Measurements from ENCODE around the gene PTPRN2.

PTPRN2 gene

DNA sequence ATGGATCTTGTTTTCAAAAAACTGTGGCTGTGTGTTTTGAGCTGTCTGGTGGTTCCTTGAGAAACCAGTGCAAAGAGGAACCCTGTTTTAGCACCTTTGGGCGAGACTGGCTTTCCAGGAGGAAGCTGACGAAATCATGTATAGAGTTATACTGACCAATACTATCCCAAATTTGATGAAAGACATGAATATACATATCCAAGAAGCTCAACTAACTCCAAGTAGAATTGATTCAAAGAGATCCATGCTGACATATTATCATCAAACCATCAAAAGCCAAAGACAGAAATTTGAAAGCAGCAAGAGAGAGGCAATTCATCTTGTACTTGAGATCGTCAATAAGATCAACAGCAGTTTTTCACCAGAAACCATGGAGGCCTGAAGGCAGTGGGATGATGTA, 640.1 kb downstream of the PTPRN2 start:
- no peak overlapping the region for H3K9ac ChIP-seq (ENCODE audit: low read depth, low read length, poor library complexity)
- no peak overlapping the region for H2BK120ac ChIP-seq (ENCODE audit: low read depth, low read length)
- no peak overlapping the region for H2AFZ ChIP-seq (ENCODE audit: low read length)
- H3K14ac ChIP-seq (ENCODE audit: low read length), result no peak overlapping the region
- DNase-seq (ENCODE audit: low spot score), result no peak
- H2BK12ac ChIP-seq (ENCODE audit: low read length), result no peak overlapping the region
- H3K36me3 ChIP-seq (replicated peaks in 1 of 2; ENCODE audit: control insufficient read depth in 2 of 2, insufficient read depth in 2 of 2, low read length in 2 of 2), result no peaks in the 10 kb centered on the region
- H3K4me2 ChIP-seq (ENCODE audit: insufficient read depth, low read length, poor library complexity, severe bottlenecking), result no peak overlapping the region
- H2BK5ac ChIP-seq (ENCODE audit: low read length), result no peak overlapping the region
- WGBS, 2 donors (ENCODE audit: extremely low coverage in 2 of 2, insufficient read length in 2 of 2, insufficient replicate concordance in 1 of 2), result no CpG with 5 or more reads among the region's 3 CpGs
- no peak overlapping the region for H3K4me3 ChIP-seq (ENCODE audit: low read length in 2 of 2)
- H3K4ac ChIP-seq (ENCODE audit: low read length), result no peak overlapping the region
- no peak overlapping the region for H4K91ac ChIP-seq (ENCODE audit: low read depth, low read length, poor library complexity)
- H2BK15ac ChIP-seq (ENCODE audit: low read length), result no peak overlapping the region
- no peak overlapping the region for H4K8ac ChIP-seq (ENCODE audit: low read depth, low read length)
- peaks cover 0 to 2% of the 10 kb centered on the region in 2 donors for H3K4me1 ChIP-seq (ENCODE audit: control insufficient read depth in 2 of 2, insufficient read depth in 1 of 2, low read depth in 1 of 2, low read length in 2 of 2)
- H3K18ac ChIP-seq (ENCODE audit: low read length), result no peak overlapping the region
- H2AK5ac ChIP-seq (ENCODE audit: low read depth, low read length), result no peak overlapping the region
- H3K79me1 ChIP-seq (ENCODE audit: low read depth, low read length), result peaks cover 1% of the 10 kb centered on the region
- no peak overlapping the region for H3K27ac ChIP-seq (replicated peaks; ENCODE audit: low read length)
- H3K9me3 ChIP-seq (replicated peaks in 1 of 2; ENCODE audit: control insufficient read depth in 2 of 2, insufficient read depth in 1 of 2, low read depth in 1 of 2, low read length in 2 of 2), result peaks cover 7 to 10% of the 10 kb centered on the region in 2 donors
- H3K23ac ChIP-seq (ENCODE audit: low read depth, low read length, poor library complexity), result no peak overlapping the region
- no peaks in the 10 kb centered on the region for H3K27me3 ChIP-seq (ENCODE audit: control insufficient read depth in 3 of 3, insufficient read depth in 3 of 3, low read depth in 1 of 3, low read length in 3 of 3)

DNA sequence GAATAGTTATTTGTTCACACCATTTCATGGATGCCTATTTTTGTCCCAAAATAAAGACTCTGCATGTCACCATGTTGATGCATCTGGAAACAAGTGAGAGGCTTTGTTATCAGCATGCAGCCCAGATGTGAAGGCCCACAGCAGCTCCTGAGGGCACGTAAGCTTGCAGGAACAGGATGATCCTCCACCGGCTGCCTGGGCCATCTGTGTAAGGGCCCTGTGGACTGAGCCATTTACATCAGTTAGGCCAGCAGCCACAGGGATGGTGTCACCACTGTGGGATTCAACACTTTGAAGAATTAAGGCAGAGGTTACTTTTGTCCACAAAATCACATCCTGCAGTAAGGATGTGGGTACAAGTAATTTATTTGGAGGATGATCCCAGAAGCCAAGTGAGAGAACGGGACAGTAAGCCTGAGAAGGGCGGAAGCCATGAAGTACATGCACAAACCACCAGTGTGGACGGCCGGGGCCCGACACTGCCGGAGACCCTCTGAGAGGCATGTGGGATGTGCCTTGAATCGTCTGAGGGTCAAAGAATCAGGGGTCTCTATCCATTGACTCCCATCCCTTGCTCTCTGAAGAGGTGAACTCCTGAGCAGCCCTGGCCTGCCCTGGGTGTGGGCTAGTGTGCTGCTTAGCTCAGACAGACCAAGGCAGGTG, 641.1 kb downstream of the PTPRN2 start:
- Histone ChIP-seq H3K9me3 (replicated peaks in 1 of 2; ENCODE audit: control insufficient read depth in 2 of 2, insufficient read depth in 1 of 2, low read depth in 1 of 2, low read length in 2 of 2) (peaks cover 7 to 9% of the 10 kb centered on the region in 2 donors), H2BK15ac (ENCODE audit: low read length) (no peak overlapping the region), H4K8ac (ENCODE audit: low read depth, low read length) (no peak overlapping the region), H3K18ac (ENCODE audit: low read length) (no peak overlapping the region), H3K4ac (ENCODE audit: low read length) (no peak overlapping the region), H2BK12ac (ENCODE audit: low read length) (no peak overlapping the region), H3K23ac (ENCODE audit: low read depth, low read length, poor library complexity) (no peak overlapping the region), H3K14ac (ENCODE audit: low read length) (no peak overlapping the region), H3K9ac (ENCODE audit: low read depth, low read length, poor library complexity) (no peak overlapping the region), H3K4me3 (ENCODE audit: low read length in 2 of 2) (peak overlapping the region in 1 of 2 donors; percentile 26), H3K27ac (replicated peaks; ENCODE audit: low read length) (no peak overlapping the region), H2BK5ac (ENCODE audit: low read length) (no peak overlapping the region), H3K27me3 (ENCODE audit: control insufficient read depth in 3 of 3, insufficient read depth in 3 of 3, low read depth in 1 of 3, low read length in 3 of 3) (no peaks in the 10 kb centered on the region), H3K36me3 (replicated peaks in 1 of 2; ENCODE audit: control insufficient read depth in 2 of 2, insufficient read depth in 2 of 2, low read length in 2 of 2) (no peaks in the 10 kb centered on the region), H2AFZ (ENCODE audit: low read length) (no peak overlapping the region), H2AK5ac (ENCODE audit: low read depth, low read length) (no peak overlapping the region), H3K4me2 (ENCODE audit: insufficient read depth, low read length, poor library complexity, severe bottlenecking) (no peak overlapping the region), H2BK120ac (ENCODE audit: low read depth, low read length) (no peak overlapping the region), H4K91ac (ENCODE audit: low read depth, low read length, poor library complexity) (no peak overlapping the region), H3K4me1 (ENCODE audit: control insufficient read depth in 2 of 2, insufficient read depth in 1 of 2, low read depth in 1 of 2, low read length in 2 of 2) (peaks cover 0 to 2% of the 10 kb centered on the region in 2 donors), H3K79me1 (ENCODE audit: low read depth, low read length) (peaks cover 1% of the 10 kb centered on the region)
- no peak for DNase-seq (ENCODE audit: low spot score)
- no CpG with 5 or more reads among the region's 9 CpGs for WGBS, 2 donors (ENCODE audit: extremely low coverage in 2 of 2, insufficient read length in 2 of 2, insufficient replicate concordance in 1 of 2)

DNA sequence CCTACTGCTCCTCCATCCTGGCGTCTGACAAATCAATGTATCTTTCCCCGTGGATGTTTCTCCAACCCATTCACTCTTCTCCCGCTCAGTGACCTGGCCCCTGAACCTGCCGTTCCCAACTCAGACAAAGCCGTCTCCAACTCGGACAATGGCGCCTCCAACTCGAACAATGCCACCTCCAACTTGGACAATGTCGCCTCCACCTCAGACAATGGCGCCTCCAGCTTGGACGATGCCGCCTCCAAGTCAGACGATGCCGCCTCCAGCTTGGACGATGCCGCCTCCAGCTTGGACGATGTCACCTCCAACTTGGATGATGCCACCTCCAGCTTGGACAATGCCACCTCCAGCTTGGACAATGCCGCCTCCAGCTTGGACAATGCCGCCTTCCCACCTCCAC, 642.2 kb downstream of the PTPRN2 start:
- H3K27me3 ChIP-seq (ENCODE audit: control insufficient read depth in 3 of 3, insufficient read depth in 3 of 3, low read depth in 1 of 3, low read length in 3 of 3), result no peaks in the 10 kb centered on the region
- H3K4me2 ChIP-seq (ENCODE audit: insufficient read depth, low read length, poor library complexity, severe bottlenecking), result no peak overlapping the region
- H3K4me1 ChIP-seq (ENCODE audit: control insufficient read depth in 2 of 2, insufficient read depth in 1 of 2, low read depth in 1 of 2, low read length in 2 of 2), result peaks cover 0 to 2% of the 10 kb centered on the region in 2 donors
- H4K91ac ChIP-seq (ENCODE audit: low read depth, low read length, poor library complexity), result no peak overlapping the region
- no peak overlapping the region for H2BK5ac ChIP-seq (ENCODE audit: low read length)
- H2BK15ac ChIP-seq (ENCODE audit: low read length), result peak overlapping the region; percentile 22
- no peak overlapping the region for H2BK120ac ChIP-seq (ENCODE audit: low read depth, low read length)
- no CpG with 5 or more reads among the region's 19 CpGs for WGBS, 2 donors (ENCODE audit: extremely low coverage in 2 of 2, insufficient read length in 2 of 2, insufficient replicate concordance in 1 of 2)
- no peaks in the 10 kb centered on the region for H3K36me3 ChIP-seq (replicated peaks in 1 of 2; ENCODE audit: control insufficient read depth in 2 of 2, insufficient read depth in 2 of 2, low read length in 2 of 2)
- peaks cover 4% of the 10 kb centered on the region for H3K79me1 ChIP-seq (ENCODE audit: low read depth, low read length)
- H2BK12ac ChIP-seq (ENCODE audit: low read length), result no peak overlapping the region
- peak overlapping the region; percentile 33 for H2AK5ac ChIP-seq (ENCODE audit: low read depth, low read length)
- no peak overlapping the region for H3K18ac ChIP-seq (ENCODE audit: low read length)
- H3K4me3 ChIP-seq (ENCODE audit: low read length in 2 of 2), result no peak overlapping the region
- H4K8ac ChIP-seq (ENCODE audit: low read depth, low read length), result no peak overlapping the region
- DNase-seq (ENCODE audit: low spot score), result no peak
- H3K14ac ChIP-seq (ENCODE audit: low read length), result peak overlapping the region; percentile 41
- H3K27ac ChIP-seq (replicated peaks; ENCODE audit: low read length), result no peak overlapping the region
- H3K9ac ChIP-seq (ENCODE audit: low read depth, low read length, poor library complexity), result no peak overlapping the region
- H3K9me3 ChIP-seq (replicated peaks in 1 of 2; ENCODE audit: control insufficient read depth in 2 of 2, insufficient read depth in 1 of 2, low read depth in 1 of 2, low read length in 2 of 2), result peaks cover 7 to 8% of the 10 kb centered on the region in 2 donors
- H3K4ac ChIP-seq (ENCODE audit: low read length), result no peak overlapping the region
- no peak overlapping the region for H2AFZ ChIP-seq (ENCODE audit: low read length)
- no peak overlapping the region for H3K23ac ChIP-seq (ENCODE audit: low read depth, low read length, poor library complexity)

DNA sequence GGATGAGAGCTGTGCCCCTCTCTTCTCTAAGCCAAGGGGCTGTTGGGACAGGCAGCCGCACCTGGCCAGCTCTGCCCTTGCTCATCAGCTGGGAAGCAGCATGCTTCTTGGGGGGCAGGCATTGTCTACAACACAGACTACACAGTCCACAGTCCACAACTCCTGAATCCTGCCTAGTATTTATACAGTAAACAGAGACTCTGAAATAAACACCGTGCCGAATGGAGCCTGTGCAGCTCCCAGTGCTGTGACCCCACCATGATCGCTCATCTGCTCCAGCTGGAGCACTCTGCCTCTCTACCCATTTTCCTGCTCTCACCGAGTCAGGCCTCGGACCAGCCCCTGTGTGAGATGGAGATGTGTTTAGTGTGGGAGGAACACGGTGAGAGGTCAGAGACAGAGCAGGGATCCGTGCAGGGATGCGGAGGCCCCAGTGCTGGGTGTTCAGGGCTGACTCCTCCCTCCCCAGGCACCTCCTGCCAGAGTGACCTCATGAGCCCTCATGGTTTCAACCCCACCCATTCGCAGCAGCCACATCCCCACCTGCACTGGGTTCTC, 642.8 kb downstream of the PTPRN2 start:
- Histone ChIP-seq H3K23ac (ENCODE audit: low read depth, low read length, poor library complexity) (peak overlapping the region; percentile 20), H2BK15ac (ENCODE audit: low read length) (peak overlapping the region; percentile 22), H3K18ac (ENCODE audit: low read length) (no peak overlapping the region), H4K91ac (ENCODE audit: low read depth, low read length, poor library complexity) (no peak overlapping the region), H2BK5ac (ENCODE audit: low read length) (no peak overlapping the region), H2AFZ (ENCODE audit: low read length) (no peak overlapping the region), H2BK120ac (ENCODE audit: low read depth, low read length) (no peak overlapping the region), H3K14ac (ENCODE audit: low read length) (no peak overlapping the region), H3K79me1 (ENCODE audit: low read depth, low read length) (peaks cover 4% of the 10 kb centered on the region), H3K4me1 (ENCODE audit: control insufficient read depth in 2 of 2, insufficient read depth in 1 of 2, low read depth in 1 of 2, low read length in 2 of 2) (peaks cover 0 to 2% of the 10 kb centered on the region in 2 donors), H3K36me3 (replicated peaks in 1 of 2; ENCODE audit: control insufficient read depth in 2 of 2, insufficient read depth in 2 of 2, low read length in 2 of 2) (no peaks in the 10 kb centered on the region), H3K4me3 (ENCODE audit: low read length in 2 of 2) (no peak overlapping the region), H2BK12ac (ENCODE audit: low read length) (no peak overlapping the region), H3K27me3 (ENCODE audit: control insufficient read depth in 3 of 3, insufficient read depth in 3 of 3, low read depth in 1 of 3, low read length in 3 of 3) (no peaks in the 10 kb centered on the region), H3K4me2 (ENCODE audit: insufficient read depth, low read length, poor library complexity, severe bottlenecking) (no peak overlapping the region), H3K27ac (replicated peaks; ENCODE audit: low read length) (no peak overlapping the region), H4K8ac (ENCODE audit: low read depth, low read length) (no peak overlapping the region), H2AK5ac (ENCODE audit: low read depth, low read length) (no peak overlapping the region), H3K4ac (ENCODE audit: low read length) (no peak overlapping the region), H3K9me3 (replicated peaks in 1 of 2; ENCODE audit: control insufficient read depth in 2 of 2, insufficient read depth in 1 of 2, low read depth in 1 of 2, low read length in 2 of 2) (peaks cover 7 to 8% of the 10 kb centered on the region in 2 donors), H3K9ac (ENCODE audit: low read depth, low read length, poor library complexity) (no peak overlapping the region)
- DNase-seq (ENCODE audit: low spot score), result no peak
- no CpG with 5 or more reads among the region's 10 CpGs for WGBS, 2 donors (ENCODE audit: extremely low coverage in 2 of 2, insufficient read length in 2 of 2, insufficient replicate concordance in 1 of 2)
